ENCODE data around the gene ASAP3. TPM values are rescaled to one million over a fixed set of nuclear protein-coding genes. Genes with fewer than 3 reads are reported as not detected.

The ASAP3 gene
- total RNA-seq, 1 experiment from 2014 or later = 17.9 TPM

GRCh38 chr1:23416964-23417363 lies 67.0 kb downstream of the ASAP3 start:
- CTCF ChIA-PET = no interaction called here
- intact Hi-C loops (cut with micrococcal nuclease; ENCODE audit: unreplicated experiment) = no loop called here
- no peaks in the 10 kb centered on the region for H3K9me3 ChIP-seq (ENCODE audit: control insufficient read depth, insufficient read depth, low read depth, low read length)
- ATAC-seq (no peak), DNase-seq (ENCODE audit: low read depth, low spot score) (no peak)
- in situ Hi-C loops (cut with HindIII; ENCODE audit: low pct_unique_long_range_greater_than_20kb, low sequenced_read_pairs) = no loop called here
- H3K36me3 ChIP-seq (ENCODE audit: control insufficient read depth, insufficient read depth, low read length) = no peaks in the 10 kb centered on the region
- H3K4me1 ChIP-seq (ENCODE audit: control insufficient read depth, insufficient read depth, low read length) = peaks cover 1% of the 10 kb centered on the region; the same call in 1 of the 2 replicates
- H3K27ac ChIP-seq (ENCODE audit: low read length) = no peak overlapping the region
- no TSS peak for BruUV-seq (replicated peaks)
- TF ChIP-seq CTCF (IDR thresholded peaks at IDR 0.05) = no peak
- no peak for TF ChIP-seq TCF7L2 (IDR thresholded peaks at IDR 0.05; ENCODE audit: low read depth, low read length)
- no peak for TF ChIP-seq SIN3A (IDR thresholded peaks at IDR 0.05; ENCODE audit: borderline replicate concordance, insufficient read depth, low read depth, low read length)
- no peak for TF ChIP-seq POLR2AphosphoS5 (IDR thresholded peaks at IDR 0.05; ENCODE audit: low read depth, low read length)
- TF ChIP-seq REST (IDR thresholded peaks at IDR 0.05; ENCODE audit: insufficient read depth in 1 of 2, low read depth in 2 of 2, low read length in 1 of 2) = no peak
- POLR2A ChIA-PET = no interaction called here
- no peak overlapping the region for H3K4me3 ChIP-seq (ENCODE audit: low read depth in 2 of 2, low read length in 2 of 2)
- no peaks in the 10 kb centered on the region for H3K27me3 ChIP-seq (ENCODE audit: control insufficient read depth, insufficient read depth, low read length)

- POLR2A ChIA-PET = no interaction called here
- Histone ChIP-seq H3K36me3 (ENCODE audit: control insufficient read depth, insufficient read depth, low read length) (no peaks in the 10 kb centered on the region), H3K27me3 (ENCODE audit: control insufficient read depth, insufficient read depth, low read length) (no peaks in the 10 kb centered on the region), H3K4me1 (ENCODE audit: control insufficient read depth, insufficient read depth, low read length) (peaks cover 8% of the 10 kb centered on the region), H3K9me3 (ENCODE audit: control insufficient read depth, insufficient read depth, low read depth, low read length) (no peaks in the 10 kb centered on the region), H3K27ac (ENCODE audit: low read length) (no peak overlapping the region), H3K4me3 (ENCODE audit: low read depth in 2 of 2, low read length in 2 of 2) (no peak overlapping the region)
- intact Hi-C loops (cut with micrococcal nuclease; ENCODE audit: unreplicated experiment) (no loop called here), in situ Hi-C loops (cut with HindIII; ENCODE audit: low pct_unique_long_range_greater_than_20kb, low sequenced_read_pairs) (no loop called here)
- CTCF ChIA-PET = no interaction called here
- DNase-seq (ENCODE audit: low read depth, low spot score) = no peak
- no peak for ATAC-seq
- no TSS peak for BruUV-seq (replicated peaks)
- TF ChIP-seq CTCF (IDR thresholded peaks at IDR 0.05) (no peak), TCF7L2 (IDR thresholded peaks at IDR 0.05; ENCODE audit: low read depth, low read length) (no peak), POLR2AphosphoS5 (IDR thresholded peaks at IDR 0.05; ENCODE audit: low read depth, low read length) (no peak), REST (IDR thresholded peaks at IDR 0.05; ENCODE audit: insufficient read depth in 1 of 2, low read depth in 2 of 2, low read length in 1 of 2) (no peak), SIN3A (IDR thresholded peaks at IDR 0.05; ENCODE audit: borderline replicate concordance, insufficient read depth, low read depth, low read length) (no peak)
Measured at GRCh38 chr1:23408797-23409290, 75.1 kb downstream of the ASAP3 start.

All from Panc1 (cell line).